IPS DF 19.7 (cell line): ENCODE measurements around the gene TMEM260.

ENCODE experiments used
- DNase-seq: peaks from one replicate; pipeline ENCODE4 v3.0.0-alpha.2; 2013; ENCODE audit warnings: low read depth, low spot score

TMEM260 gene

GRCh38 chr14:56579345-56580220 is at the start of gene TMEM260:
Gene TMEM260, plus strand, starts transcription at chr14:56579798. Its CDS starts 117 bp downstream, at chr14:56579915.
- peak; percentile 45 for DNase-seq

- DNase-seq, result no peak
Observed at GRCh38 chr14:56532546-56532945, 47.1 kb upstream of the TMEM260 start.

- no peak for DNase-seq
Observed at GRCh38 chr14:56534656-56535055, 44.9 kb upstream of the TMEM260 start.

- DNase-seq, result no peak
Observed at GRCh38 chr14:56539862-56540261, 39.7 kb upstream of the TMEM260 start.

GRCh38 chr14:56543436-56543835 is 36.2 kb upstream of the TMEM260 start:
- no peak for DNase-seq

GRCh38 chr14:56549721-56550120 is 29.9 kb upstream of the TMEM260 start:
- no peak for DNase-seq

GRCh38 chr14:56552615-56553014 is 27.0 kb upstream of the TMEM260 start:
- no peak for DNase-seq

- DNase-seq, result no peak
Observed at GRCh38 chr14:56554301-56554700, 25.3 kb upstream of the TMEM260 start.

- peak; percentile 54 for DNase-seq
Observed at GRCh38 chr14:56555921-56556570, 23.6 kb upstream of the TMEM260 start.

GRCh38 chr14:56559182-56559581 is 20.4 kb upstream of the TMEM260 start:
- DNase-seq, result no peak

GRCh38 chr14:56561606-56562005 is 18.0 kb upstream of the TMEM260 start:
- DNase-seq, result no peak

- DNase-seq, result no peak
Observed at GRCh38 chr14:56562883-56563282, 16.7 kb upstream of the TMEM260 start.

- DNase-seq, result no peak
Observed at GRCh38 chr14:56569174-56569573, 10.4 kb upstream of the TMEM260 start.

GRCh38 chr14:56570295-56570694 is 9.3 kb upstream of the TMEM260 start:
- no peak for DNase-seq

GRCh38 chr14:56580221-56580711 is 668 bp downstream of the TMEM260 start:
- DNase-seq, result no peak

GRCh38 chr14:56581041-56581727 is 1.6 kb downstream of the TMEM260 start:
- DNase-seq, result no peak

GRCh38 chr14:56585461-56586084 is 6.0 kb downstream of the TMEM260 start:
- DNase-seq, result no peak

GRCh38 chr14:56587701-56588100 is 8.1 kb downstream of the TMEM260 start:
- DNase-seq, result no peak

- no peak for DNase-seq
Observed at GRCh38 chr14:56590535-56590960, 10.9 kb downstream of the TMEM260 start.

- DNase-seq, result no peak
Observed at GRCh38 chr14:56592746-56593544, 13.3 kb downstream of the TMEM260 start.

- no peak for DNase-seq
Observed at GRCh38 chr14:56594428-56594827, 14.8 kb downstream of the TMEM260 start.
